IMR-90 (cell line): ENCODE measurements around the gene PTCD2. TPM values are rescaled to one million over a fixed set of nuclear protein-coding genes. Genes with fewer than 3 reads are reported as not detected.

Experiments used
- ATAC-seq: fragments of 200-7000 bp; cut with Tn5 transposase; 2 replicates; pipeline ENCODE4 v1.9.1; 2020; ENCODE audit warnings: low read depth, mild to moderate bottlenecking, moderate library complexity
- BruUV-seq: library from RNA; stranded (reverse); fragments of 400-500 nt; replicated peaks from 2 replicates; lab custom pipeline; 2021; lab: Mats Ljungman, UMichigan
- CTCF ChIA-PET: fragments of 300-600 bp; formaldehyde crosslinking; extraction: SDS; loops from one replicate; lab custom pipeline; 2021; ENCODE audit warnings: antibody characterized with exemption; lab: Yijun Ruan, JAX
- POLR2A ChIA-PET: fragments of 300-600 bp; sonication (Branson Sonifier 250); formaldehyde crosslinking; loops from one replicate; lab custom pipeline; 2022; ENCODE audit warnings: antibody characterized with exemption; ENCODE audit not compliant: unreplicated experiment; lab: Charles Lee
- DNase-seq: peaks from one replicate; pipeline ENCODE4 v3.0.0; 2013
- H2AFZ ChIP-seq: replicated peaks from 2 replicates; pipeline ENCODE3; 2013; ENCODE audit warnings: low read length, mild to moderate bottlenecking; ENCODE audit not compliant: poor library complexity
- H2AK5ac ChIP-seq: 2 replicates; pipeline ENCODE4 v1.6.1; 2013; ENCODE audit warnings: low read depth, low read length, inconsistent platforms
- H2AK9ac ChIP-seq: replicated peaks from 2 replicates; pipeline ENCODE3; 2013; ENCODE audit warnings: mild to moderate bottlenecking, low read depth, low read length, moderate library complexity; ENCODE audit not compliant: poor library complexity
- H2BK120ac ChIP-seq: 2 replicates; pipeline ENCODE4 v1.6.1; 2013; ENCODE audit warnings: low read depth, low read length, inconsistent platforms
- H2BK15ac ChIP-seq: 3 replicates; pipeline ENCODE4 v1.6.1; 2013; ENCODE audit warnings: low read depth, low read length, inconsistent platforms
- H2BK20ac ChIP-seq: 2 replicates; pipeline ENCODE4 v1.6.1; 2013; ENCODE audit warnings: low read depth, mild to moderate bottlenecking, inconsistent platforms, low read length, moderate library complexity
- H2BK5ac ChIP-seq: 2 replicates; pipeline ENCODE4 v1.6.1; 2013; ENCODE audit warnings: mild to moderate bottlenecking, low read depth, low read length, inconsistent platforms; ENCODE audit not compliant: poor library complexity, severe bottlenecking
- H3K14ac ChIP-seq: replicated peaks from 2 replicates; pipeline ENCODE4 v1.6.1; 2013; ENCODE audit warnings: low read depth, low read length, inconsistent platforms
- H3K18ac ChIP-seq: 2 replicates; pipeline ENCODE4 v1.6.1; 2013; ENCODE audit warnings: low read depth, low read length, control low read depth
- H3K23ac ChIP-seq: 2 replicates; pipeline ENCODE4 v1.6.1; 2013; ENCODE audit warnings: low read depth, low read length, inconsistent platforms
- H3K27ac ChIP-seq: 2 replicates; pipeline ENCODE4 v1.5.1; 2013; ENCODE audit warnings: mild to moderate bottlenecking, control low read depth, low read length; ENCODE audit not compliant: insufficient read depth
- H3K27me3 ChIP-seq: 2 replicates; pipeline ENCODE4 v1.6.1; 2013; ENCODE audit warnings: low read length; ENCODE audit not compliant: control insufficient read depth, insufficient read depth
- H3K36me3 ChIP-seq: 2 replicates; pipeline ENCODE4 v1.6.1; 2013; ENCODE audit warnings: low read length, mixed read lengths; ENCODE audit not compliant: control insufficient read depth, insufficient read depth
- H3K4ac ChIP-seq: 2 replicates; pipeline ENCODE4 v1.6.1; 2013; ENCODE audit warnings: low read depth, low read length, inconsistent platforms
- H3K4me1 ChIP-seq: 2 replicates; pipeline ENCODE4 v1.6.1; 2013; ENCODE audit warnings: low read length, mixed read lengths; ENCODE audit not compliant: control insufficient read depth, insufficient read depth
- H3K4me2 ChIP-seq: 2 replicates; pipeline ENCODE4 v1.6.1; 2013; ENCODE audit warnings: low read depth, mild to moderate bottlenecking, control low read depth, low read length, moderate library complexity
- H3K4me3 ChIP-seq: 2 replicates; pipeline ENCODE4 v1.5.1; 2013; ENCODE audit warnings: low read depth, mild to moderate bottlenecking, control low read depth, low read length, moderate library complexity; ENCODE audit not compliant: insufficient read depth
- H3K56ac ChIP-seq: 2 replicates; pipeline ENCODE4 v1.6.1; 2013; ENCODE audit warnings: low read length, inconsistent platforms; ENCODE audit not compliant: insufficient read depth; ENCODE audit errors: extremely low read depth
- H3K79me1 ChIP-seq, 2 experiments: 2 replicates each; pipeline ENCODE4 v1.6.1; 2013; ENCODE audit warnings: low read length in 2 of 2, inconsistent platforms in 1 of 2, low read depth in 1 of 2
- H3K9ac ChIP-seq: 2 replicates; pipeline ENCODE4 v1.6.1; 2013; ENCODE audit warnings: low read depth, low read length, control low read depth
- H3K9me1 ChIP-seq: 2 replicates; pipeline ENCODE4 v1.6.1; 2013; ENCODE audit warnings: low read length, inconsistent platforms; ENCODE audit not compliant: insufficient read depth
- H3K9me3 ChIP-seq: 2 replicates; pipeline ENCODE4 v1.6.1; 2013; ENCODE audit warnings: low read length; ENCODE audit not compliant: control insufficient read depth, insufficient read depth
- H4K20me1 ChIP-seq: 2 replicates; pipeline ENCODE4 v1.6.1; 2013; ENCODE audit warnings: low read length, inconsistent platforms; ENCODE audit not compliant: insufficient read depth
- H4K5ac ChIP-seq: 2 replicates; pipeline ENCODE4 v1.6.1; 2013; ENCODE audit warnings: mild to moderate bottlenecking, low read depth, low read length, control low read depth
- H4K8ac ChIP-seq, 2 experiments: 2 replicates each; pipeline ENCODE4 v1.6.1; 2013; ENCODE audit warnings: low read depth in 2 of 2, low read length in 2 of 2, control low read depth in 1 of 2, inconsistent platforms in 1 of 2
- H4K91ac ChIP-seq: 2 replicates; pipeline ENCODE4 v1.6.1; 2013; ENCODE audit warnings: low read depth, low read length, inconsistent platforms; ENCODE audit not compliant: insufficient read depth
- BHLHE40 ChIP-seq: fragments of 150-350 bp; IDR thresholded peaks from 2 replicates; pipeline ENCODE4 v1.6.1; 2016; ENCODE audit warnings: mild to moderate bottlenecking, low read depth, low read length
- CEBPB ChIP-seq: IDR thresholded peaks from 2 replicates; pipeline ENCODE4 v1.6.1; 2012; ENCODE audit warnings: low read depth, low read length, improper control_type of control experiment
- CHD1 ChIP-seq: IDR thresholded peaks from 2 replicates; pipeline ENCODE4 v1.6.1; 2012; ENCODE audit warnings: low read depth, low read length, improper control_type of control experiment
- ELK1 ChIP-seq: fragments of 150-350 bp; IDR thresholded peaks from 2 replicates; pipeline ENCODE4 v1.6.1; 2016; ENCODE audit warnings: low read depth, mild to moderate bottlenecking, low read length, moderate library complexity, borderline replicate concordance
- FOS ChIP-seq: fragments of 150-350 bp; IDR thresholded peaks from 2 replicates; pipeline ENCODE4 v1.6.1; 2016; ENCODE audit warnings: low read depth, low read length
- MAFK ChIP-seq: IDR thresholded peaks from 2 replicates; pipeline ENCODE4 v1.6.1; 2012; ENCODE audit warnings: low read depth, low read length, improper control_type of control experiment
- MAZ ChIP-seq: IDR thresholded peaks from 2 replicates; pipeline ENCODE4 v1.6.1; 2012; ENCODE audit warnings: low read depth, mild to moderate bottlenecking, low read length, improper control_type of control experiment, moderate library complexity, borderline replicate concordance
- POLR2A ChIP-seq: IDR thresholded peaks from 2 replicates; pipeline ENCODE4 v1.6.1; 2012; ENCODE audit warnings: mild to moderate bottlenecking, low read depth, low read length
- RAD21 ChIP-seq: IDR thresholded peaks from 2 replicates; pipeline ENCODE4 v1.6.1; 2012; ENCODE audit warnings: low read length, improper control_type of control experiment
- RCOR1 ChIP-seq: IDR thresholded peaks from 2 replicates; pipeline ENCODE4 v1.6.1; 2012; ENCODE audit warnings: mild to moderate bottlenecking, low read length, improper control_type of control experiment; ENCODE audit not compliant: insufficient replicate concordance
- RFX5 ChIP-seq: IDR thresholded peaks from 2 replicates; pipeline ENCODE4 v1.8.0; 2012; ENCODE audit warnings: low read depth, mild to moderate bottlenecking, low read length, moderate library complexity
- SMC3 ChIP-seq: fragments of 150-350 bp; IDR thresholded peaks from 2 replicates; pipeline ENCODE4 v1.6.1; 2016; ENCODE audit warnings: low read depth, mild to moderate bottlenecking, antibody characterized with exemption, low read length, moderate library complexity
- WGBS, 2 experiments: methylation state at CpG; one replicate each; pipeline versions ENCODE4 v1.1.5 to v1.1.7; 2013; ENCODE audit warnings: missing lambda C conversion rate in 2 of 2; ENCODE audit not compliant: insufficient read length in 1 of 2; ENCODE audit errors: extremely low coverage in 2 of 2; 5-methylcytosine and 5-hydroxymethylcytosine counted together
- dilution Hi-C: fragments of 300-500 bp; cut with HindIII; formaldehyde crosslinking; loops from one replicate; pipeline ENCODE4 v1.14.3; 2018; ENCODE audit warnings: low sequenced_read_pairs; ENCODE audit not compliant: unreplicated experiment
- in situ Hi-C: fragments of 300-500 bp; cut with MboI; formaldehyde crosslinking; loops from 3 replicates; pipeline ENCODE4 v1.14.3; 2019; ENCODE audit warnings: low sequenced_read_pairs, inconsistent platforms, mixed read lengths
- intact Hi-C: fragments of 100-400 bp; cut with micrococcal nuclease; formaldehyde crosslinking; loops from 2 replicates; pipeline ENCODE4 v1.10.0; 2022
- polyA plus RNA-seq, 3 experiments: library from polyadenylated mRNA; depleted of rRNA; stranded (reverse); fragments of >200 nt; gene quantifications; 2 replicates each; pipeline ENCODE4 v1.2.3, GENCODE V29; 2012; ENCODE audit warnings: low replicate concordance in 1 of 3
- total RNA-seq: library from RNA; depleted of rRNA; stranded (reverse); fragments of >200 nt; gene quantifications from 2 replicates; pipeline ENCODE4 v1.2.3, GENCODE V29; 2012
- TF ChIP-seq, protein P1 (sequence below): conservative IDR thresholded peaks from 2 replicates; pipeline ENCODE4 v1.5.1; 2012; ENCODE audit warnings: mild to moderate bottlenecking, low read depth, low read length, improper control_type of control experiment
- TF ChIP-seq, protein P2 (sequence below): fragments of 150-350 bp; IDR thresholded peaks from 2 replicates; pipeline ENCODE4 v1.6.1; 2017; ENCODE audit warnings: mild to moderate bottlenecking, antibody characterized with exemption, low read length, low read depth

Gene PTCD2
- total and polyA plus RNA-seq, 2 of the 4 experiments (the other 2 are of a cell fraction) = 6.5 to 9.9 TPM

GRCh38 chr5:72417333-72418062 is 97.3 kb downstream of the PTCD2 start:
- ATAC-seq (no peak), DNase-seq (no peak)
- Histone ChIP-seq H4K20me1 (no peaks in the 10 kb centered on the region), H4K5ac (no peak overlapping the region), H3K9me1 (no peaks in the 10 kb centered on the region), H2BK5ac (no peak overlapping the region), H4K91ac (no peak overlapping the region), H4K8ac (no peak overlapping the region), H3K9me3 (no peaks in the 10 kb centered on the region), H2AK9ac (no peak overlapping the region), H3K23ac (no peak overlapping the region), H2BK15ac (no peak overlapping the region), H2BK20ac (no peak overlapping the region), H3K56ac (no peak overlapping the region), H3K18ac (no peak overlapping the region), H3K14ac (no peak overlapping the region), H3K9ac (no peak overlapping the region), H3K4me2 (no peak overlapping the region), H2BK120ac (no peak overlapping the region), H3K79me1 (no peaks in the 10 kb centered on the region), H3K27me3 (no peaks in the 10 kb centered on the region), H2AFZ (no peak overlapping the region), H3K4me3 (no peak overlapping the region), H3K4ac (no peak overlapping the region), H2AK5ac (no peak overlapping the region), H3K36me3 (no peaks in the 10 kb centered on the region), H3K4me1 (no peaks in the 10 kb centered on the region; the same call in 1 of the 2 replicates), H3K27ac (no peak overlapping the region)
- ChIA-PET CTCF (interaction anchor here (0.6 kb wide), 1 partner anchor 103 kb away, joined by 3 read pairs; no protein-coding TSS in a partner anchor), POLR2A (no interaction called here)
- in situ Hi-C loops (no loop called here), dilution Hi-C loops (no loop called here), intact Hi-C loops (no loop called here)
- no peak for TF ChIP-seq CHD1
- no peak for TF ChIP-seq RAD21
- TF ChIP-seq RCOR1 = no peak
- no peak for TF ChIP-seq FOS
- no peak for TF ChIP-seq SMC3
- TF ChIP-seq CEBPB = no peak
- TF ChIP-seq ELK1 = no peak
- TF ChIP-seq POLR2A = no peak
- TF ChIP-seq, protein P1, sequence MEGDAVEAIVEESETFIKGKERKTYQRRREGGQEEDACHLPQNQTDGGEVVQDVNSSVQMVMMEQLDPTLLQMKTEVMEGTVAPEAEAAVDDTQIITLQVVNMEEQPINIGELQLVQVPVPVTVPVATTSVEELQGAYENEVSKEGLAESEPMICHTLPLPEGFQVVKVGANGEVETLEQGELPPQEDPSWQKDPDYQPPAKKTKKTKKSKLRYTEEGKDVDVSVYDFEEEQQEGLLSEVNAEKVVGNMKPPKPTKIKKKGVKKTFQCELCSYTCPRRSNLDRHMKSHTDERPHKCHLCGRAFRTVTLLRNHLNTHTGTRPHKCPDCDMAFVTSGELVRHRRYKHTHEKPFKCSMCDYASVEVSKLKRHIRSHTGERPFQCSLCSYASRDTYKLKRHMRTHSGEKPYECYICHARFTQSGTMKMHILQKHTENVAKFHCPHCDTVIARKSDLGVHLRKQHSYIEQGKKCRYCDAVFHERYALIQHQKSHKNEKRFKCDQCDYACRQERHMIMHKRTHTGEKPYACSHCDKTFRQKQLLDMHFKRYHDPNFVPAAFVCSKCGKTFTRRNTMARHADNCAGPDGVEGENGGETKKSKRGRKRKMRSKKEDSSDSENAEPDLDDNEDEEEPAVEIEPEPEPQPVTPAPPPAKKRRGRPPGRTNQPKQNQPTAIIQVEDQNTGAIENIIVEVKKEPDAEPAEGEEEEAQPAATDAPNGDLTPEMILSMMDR = no peak
- no peak for TF ChIP-seq BHLHE40
- no peak for TF ChIP-seq MAZ
- no peak for TF ChIP-seq MAFK
- no peak for TF ChIP-seq RFX5
- TF ChIP-seq, protein P2, sequence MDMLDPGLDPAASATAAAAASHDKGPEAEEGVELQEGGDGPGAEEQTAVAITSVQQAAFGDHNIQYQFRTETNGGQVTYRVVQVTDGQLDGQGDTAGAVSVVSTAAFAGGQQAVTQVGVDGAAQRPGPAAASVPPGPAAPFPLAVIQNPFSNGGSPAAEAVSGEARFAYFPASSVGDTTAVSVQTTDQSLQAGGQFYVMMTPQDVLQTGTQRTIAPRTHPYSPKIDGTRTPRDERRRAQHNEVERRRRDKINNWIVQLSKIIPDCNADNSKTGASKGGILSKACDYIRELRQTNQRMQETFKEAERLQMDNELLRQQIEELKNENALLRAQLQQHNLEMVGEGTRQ = no peak
- 90% methylated on average over 18 of the region's 48 CpGs; no CpG with 5 or more reads in 1 of the 2 experiments for WGBS, 2 experiments
- no TSS peak for BruUV-seq
